K562 (cell line): ENCODE measurements around the gene CTBP2.
"Not testable (repeated sequence)": the region's sequence is repeated elsewhere in the genome, so short reads cannot be mapped to it uniquely, and the experiment has no call there.

Source experiments
- CTCF ChIP-seq, 3 experiments: IDR thresholded peaks in 2 of 3; conservative IDR thresholded peaks in 1 of 3; 2 replicates each; pipeline ENCODE4 v1.5.1; 2011 to 2012; ENCODE audit warnings: low read length in 3 of 3, mild to moderate bottlenecking in 3 of 3, control low read depth in 2 of 3, improper control_type of control experiment in 1 of 3, inconsistent platforms in 1 of 3, low read depth in 1 of 3, mixed read lengths in 1 of 3, moderate library complexity in 1 of 3; ENCODE audit not compliant: insufficient read depth in 2 of 3
- EGR1 ChIP-seq: fragments of 450-650 bp; conservative IDR thresholded peaks from 2 replicates; pipeline ENCODE4 v1.6.1; 2017; ENCODE audit warnings: mild to moderate bottlenecking
- FOXK2 ChIP-seq, 2 experiments: fragments of 450-650 bp; IDR thresholded peaks in 1 of 2; conservative IDR thresholded peaks in 1 of 2; 2 replicates each; pipeline ENCODE4 v1.6.1; 2016; ENCODE audit warnings: low read depth in 2 of 2, mild to moderate bottlenecking in 1 of 2
- HNRNPUL1 ChIP-seq: fragments of 200-400 bp; formaldehyde crosslinking; IDR thresholded peaks from 2 replicates; pipeline ENCODE4 v1.6.1; 2017; ENCODE audit warnings: low read length
- JUN ChIP-seq, 2 experiments: sonication (generic) in 1 of 2; formaldehyde crosslinking in 1 of 2; IDR thresholded peaks; 2 replicates each; pipeline versions ENCODE4 v1.6.1 to v1.8.0; 2012 to 2022; ENCODE audit warnings: borderline replicate concordance in 2 of 2, mild to moderate bottlenecking in 2 of 2, improper control_type of control experiment in 1 of 2, low read depth in 1 of 2, low read length in 1 of 2, missing genetic modification reagents in 1 of 2
- KAT8 ChIP-seq: fragments of 450-650 bp; IDR thresholded peaks from 2 replicates; pipeline ENCODE4 v1.6.1; 2016; ENCODE audit warnings: low read depth, mild to moderate bottlenecking
- MAFF ChIP-seq: IDR thresholded peaks from 2 replicates; pipeline ENCODE4 v1.6.1; 2012; ENCODE audit warnings: low read length, improper control_type of control experiment
- POLR2G ChIP-seq: fragments of 200-400 bp; formaldehyde crosslinking; IDR thresholded peaks from 2 replicates; pipeline ENCODE4 v1.6.1; 2017; ENCODE audit warnings: low read depth, mild to moderate bottlenecking, antibody characterized with exemption, low read length, moderate library complexity
- POLR3G ChIP-seq: IDR thresholded peaks from 2 replicates; pipeline ENCODE4 v1.6.1; 2011; ENCODE audit not compliant: insufficient read length, insufficient replicate concordance; ENCODE audit errors: extremely low read depth
- SIN3A ChIP-seq, 2 experiments: fragments of 150-350 bp in 1 of 2; IDR thresholded peaks; 2 replicates each; pipeline ENCODE4 v1.6.1; 2011 to 2016; ENCODE audit warnings: borderline replicate concordance in 2 of 2, low read depth in 2 of 2, low read length in 2 of 2, mild to moderate bottlenecking in 2 of 2, moderate library complexity in 2 of 2; ENCODE audit not compliant: control insufficient read depth in 1 of 2
- STAT6 ChIP-seq: sonication (generic); formaldehyde crosslinking; IDR thresholded peaks from 2 replicates; pipeline ENCODE4 v1.8.1; 2023; ENCODE audit warnings: mild to moderate bottlenecking, missing genetic modification reagents
- ZNF140 ChIP-seq: fragments of 250-450 bp; sonication (Bioruptor Pico); IDR thresholded peaks from 2 replicates; pipeline ENCODE4 v1.8.0; 2021; ENCODE audit warnings: moderate library complexity, mild to moderate bottlenecking, inconsistent platforms
- ZNF282 ChIP-seq: sonication (generic); formaldehyde crosslinking; IDR thresholded peaks from 2 replicates; pipeline ENCODE4 v1.8.1; 2023; ENCODE audit warnings: missing genetic modification reagents
- ZZZ3 ChIP-seq: fragments of 450-650 bp; IDR thresholded peaks from 2 replicates; pipeline ENCODE4 v1.6.1; 2016; ENCODE audit warnings: antibody characterized with exemption, mild to moderate bottlenecking, moderate library complexity

GRCh38 chr10:125059348-125059747 is 101.0 kb downstream of the CTBP2 start:
- not testable (repeated sequence) for TF ChIP-seq JUN (IDR thresholded peaks at IDR 0.05; ENCODE audit: borderline replicate concordance, low read depth, low read length); JUN (CRISPR knock-in tag; IDR thresholded peaks at IDR 0.05; ENCODE audit: borderline replicate concordance); HNRNPUL1; ZNF140 (CRISPR knock-in tag); EGR1; POLR3G; ZZZ3; FOXK2 (conservative IDR thresholded peaks at IDR 0.05 in 1 of 2, IDR thresholded peaks at IDR 0.05 in 1 of 2; ENCODE audit: low read depth in 2 of 2); STAT6 (CRISPR knock-in tag); POLR2G; MAFF; KAT8; SIN3A (IDR thresholded peaks at IDR 0.05; ENCODE audit: borderline replicate concordance in 2 of 2, control insufficient read depth in 1 of 2, low read depth in 2 of 2, low read length in 2 of 2); CTCF (IDR thresholded peaks at IDR 0.05 in 2 of 3, conservative IDR thresholded peaks at IDR 0.05 in 1 of 3; ENCODE audit: insufficient read depth in 2 of 3, low read depth in 1 of 3, low read length in 3 of 3); ZNF282 (CRISPR knock-in tag)
